Testis (tissue), 5 donors: ENCODE data around the gene ABCA3. TPM values are rescaled to one million over a fixed set of nuclear protein-coding genes. Genes with fewer than 3 reads are reported as not detected.
"Not testable (repeated sequence)": the region's sequence is repeated elsewhere in the genome, so short reads cannot be mapped to it uniquely, and the experiment has no call there.

Experiments used
- DNase-seq: peaks from one replicate; pipeline ENCODE4 v3.0.0-alpha.2; 2019
- H3K27ac ChIP-seq, 2 donors: fragments of 200-600 bp; sonication (generic); one replicate each; pipeline ENCODE4 v1.5.1; 2019
- H3K27me3 ChIP-seq: fragments of 200-600 bp; sonication (generic); one replicate; pipeline ENCODE4 v1.5.1; 2019
- H3K36me3 ChIP-seq: fragments of 200-600 bp; sonication (generic); one replicate; pipeline ENCODE4 v1.5.1; 2017; ENCODE audit warnings: low read depth; ENCODE audit errors: missing control alignments
- H3K4me1 ChIP-seq: fragments of 200-600 bp; sonication (generic); one replicate; pipeline ENCODE4 v1.5.1; 2019
- H3K4me3 ChIP-seq, 2 donors: fragments of 200-600 bp; sonication (generic); one replicate each; pipeline ENCODE4 v1.5.1; 2017 to 2019
- H3K9me3 ChIP-seq: fragments of 200-600 bp; sonication (generic); one replicate; pipeline ENCODE4 v1.5.1; 2017
- POLR2A ChIP-seq: fragments of 450-650 bp; IDR thresholded peaks from one replicate; pipeline ENCODE4 v1.6.1; 2017; ENCODE audit warnings: antibody characterized with exemption, mild to moderate bottlenecking, moderate library complexity
- WGBS, 2 donors: methylation state at CpG; one replicate each; pipeline ENCODE4 v1.1.5; 2018; 5-methylcytosine and 5-hydroxymethylcytosine counted together
- intact Hi-C: fragments of 100-400 bp; cut with DNase I; formaldehyde crosslinking; loops from one replicate; pipeline ENCODE4 v1.15.1; 2023; ENCODE audit warnings: low total_unique reads
- long read RNA-seq, 2 donors: transcript quantifications; one replicate each; lab custom pipeline, GENCODE V29; 2026
- polyA plus RNA-seq: library from polyadenylated mRNA; stranded (reverse); fragments of 350-450 nt; fragmentation: Illumina TruSeq; extraction: RNeasy Lipid Tissue Mini Kit (QIAGEN cat#74804); gene quantifications from one replicate; pipeline ENCODE4 v1.2.3, GENCODE V29; 2014; ENCODE audit warnings: low read depth, low replicate concordance; ENCODE audit not compliant: insufficient read depth
- total RNA-seq, 2 donors: library from RNA; depleted of rRNA; stranded (reverse); fragments of >200 nt; gene quantifications; one replicate each; pipeline ENCODE4 v1.2.3, GENCODE V29; 2016
- TF ChIP-seq, protein P1 (sequence below), 3 experiments: fragments of 450-650 bp in 2 of 3; fragments of 200-600 bp in 1 of 3; sonication (generic) in 1 of 3; IDR thresholded peaks; one replicate each; pipeline ENCODE4 v1.5.1; 2016 to 2019; ENCODE audit warnings: antibody characterized with exemption in 3 of 3, mild to moderate bottlenecking in 2 of 3, moderate library complexity in 1 of 3

ABCA3 gene
- 10 to 100 TPM; 35.1 to 38.1 TPM for total RNA-seq
- 24.5 TPM for polyA plus RNA-seq
- long read RNA-seq, donor 1, partial matches to known transcripts = 20 of 20 reads
- long read RNA-seq, donor 1, other reads (novel, unspliced or antisense) = 0 of 20 reads
- long read RNA-seq, donor 2 = 0 reads

DNA sequence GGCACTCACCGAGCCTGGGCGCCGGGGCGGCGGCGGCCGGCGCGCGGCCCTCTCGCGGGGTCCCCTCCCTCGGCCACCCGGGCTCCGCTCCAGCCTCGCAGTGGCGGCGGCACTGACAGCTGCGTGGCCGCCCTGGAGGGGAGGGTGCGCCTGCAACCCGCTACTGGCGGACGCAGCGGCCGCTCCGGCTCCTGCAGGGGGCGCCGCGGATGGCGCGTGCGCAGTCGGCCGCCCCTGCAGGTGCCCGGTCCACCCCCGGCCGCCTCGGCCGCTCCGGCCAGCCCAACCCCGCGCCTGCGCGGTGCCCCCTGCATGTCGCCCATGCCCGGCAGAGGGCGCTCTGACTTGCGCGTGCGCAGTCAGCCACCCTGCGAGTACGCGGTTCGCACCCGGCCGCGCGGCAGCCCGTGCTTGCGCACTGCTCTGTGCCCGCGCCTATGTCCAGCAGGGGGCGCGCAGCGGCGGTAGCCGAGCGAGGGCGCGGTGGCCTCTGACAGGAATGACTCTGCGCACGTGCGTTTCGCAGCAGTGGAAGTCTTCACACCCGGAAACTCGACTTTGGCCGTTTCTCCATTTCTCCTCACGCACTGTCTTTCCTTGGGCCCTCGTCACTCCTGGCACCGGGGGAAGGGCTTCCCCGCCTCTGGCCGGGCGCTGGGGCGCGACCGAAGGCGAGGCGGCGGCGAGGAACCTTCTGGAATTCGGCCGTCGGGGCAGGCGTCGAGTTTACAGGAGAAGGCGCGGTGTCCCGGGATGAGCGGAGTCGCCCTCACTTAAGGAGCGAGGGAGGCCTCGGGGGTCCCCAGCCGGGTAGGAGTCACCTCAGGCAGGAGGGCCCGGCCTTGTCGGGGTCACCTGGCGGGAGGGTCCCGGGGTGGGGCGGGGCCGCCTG is at the start of gene ABCA3:
TSS of gene ABCA3 (minus strand) at position 165 of the 892 bp plus-strand sequence. CDS start 14,262 bp downstream, outside the sequence.
- WGBS, 2 donors = 13 to 18% methylated on average over 36 to 73 of the region's 110 CpGs
- H3K27me3 ChIP-seq = no peaks in the 10 kb centered on the region

DNA sequence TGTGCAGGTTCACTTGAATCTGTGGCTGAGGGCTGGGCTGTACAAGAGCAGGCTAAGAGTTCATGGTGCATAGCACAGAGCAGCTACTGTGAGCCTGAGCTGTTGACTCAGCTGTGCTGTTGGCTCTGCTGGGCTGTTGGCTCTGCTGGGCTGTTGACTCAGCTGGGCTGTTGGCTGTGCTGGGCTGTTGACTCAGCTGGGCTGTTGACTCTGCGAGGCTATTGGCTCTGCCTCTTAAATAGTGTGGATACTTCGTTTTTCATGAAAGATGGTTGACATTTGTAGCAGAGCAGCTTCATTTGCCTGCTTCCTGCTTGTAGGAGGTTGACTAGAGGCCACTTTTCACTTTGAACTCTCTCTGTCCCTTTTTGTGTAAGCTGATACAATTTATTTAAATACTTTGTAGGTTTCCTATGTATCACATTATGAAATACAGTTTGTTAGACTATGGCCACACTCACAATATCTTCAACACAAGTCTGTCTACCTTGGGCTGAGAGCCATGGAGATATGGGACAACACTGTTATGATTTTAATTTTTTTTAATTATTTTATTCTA is 48.4 kb upstream of the ABCA3 start:
- intact Hi-C loops = no loop called here
- H3K9me3 ChIP-seq = no peaks in the 10 kb centered on the region
- no peaks in the 10 kb centered on the region for H3K27me3 ChIP-seq
- no peaks in the 10 kb centered on the region for H3K36me3 ChIP-seq
- 40 to 52% methylated on average over 2 of the region's 2 CpGs for WGBS, 2 donors
- no peak for DNase-seq
- no peak overlapping the region for H3K4me3 ChIP-seq
- TF ChIP-seq, protein P1, sequence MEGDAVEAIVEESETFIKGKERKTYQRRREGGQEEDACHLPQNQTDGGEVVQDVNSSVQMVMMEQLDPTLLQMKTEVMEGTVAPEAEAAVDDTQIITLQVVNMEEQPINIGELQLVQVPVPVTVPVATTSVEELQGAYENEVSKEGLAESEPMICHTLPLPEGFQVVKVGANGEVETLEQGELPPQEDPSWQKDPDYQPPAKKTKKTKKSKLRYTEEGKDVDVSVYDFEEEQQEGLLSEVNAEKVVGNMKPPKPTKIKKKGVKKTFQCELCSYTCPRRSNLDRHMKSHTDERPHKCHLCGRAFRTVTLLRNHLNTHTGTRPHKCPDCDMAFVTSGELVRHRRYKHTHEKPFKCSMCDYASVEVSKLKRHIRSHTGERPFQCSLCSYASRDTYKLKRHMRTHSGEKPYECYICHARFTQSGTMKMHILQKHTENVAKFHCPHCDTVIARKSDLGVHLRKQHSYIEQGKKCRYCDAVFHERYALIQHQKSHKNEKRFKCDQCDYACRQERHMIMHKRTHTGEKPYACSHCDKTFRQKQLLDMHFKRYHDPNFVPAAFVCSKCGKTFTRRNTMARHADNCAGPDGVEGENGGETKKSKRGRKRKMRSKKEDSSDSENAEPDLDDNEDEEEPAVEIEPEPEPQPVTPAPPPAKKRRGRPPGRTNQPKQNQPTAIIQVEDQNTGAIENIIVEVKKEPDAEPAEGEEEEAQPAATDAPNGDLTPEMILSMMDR (IDR thresholded peaks at IDR 0.05) = no peak
- TF ChIP-seq POLR2A = no peak
- H3K4me1 ChIP-seq = no peaks in the 10 kb centered on the region
- H3K27ac ChIP-seq = no peak overlapping the region

More for the DNA sequence above, at the start of gene ABCA3:
- no peaks in the 10 kb centered on the region for H3K4me1 ChIP-seq
- peak within 1 kb of the TSS; percentile 65 to 76 for H3K27ac ChIP-seq
- H3K9me3 ChIP-seq = no peaks in the 10 kb centered on the region
- TF ChIP-seq POLR2A = no peak
- TF ChIP-seq, protein P1 (IDR thresholded peaks at IDR 0.05) = peak; percentile 100
- H3K4me3 ChIP-seq = peak within 1 kb of the TSS; percentile 70 to 79
- DNase-seq = peak; percentile 94
- intact Hi-C loops = no loop called here
- H3K36me3 ChIP-seq = no peaks in the 10 kb centered on the region

DNA sequence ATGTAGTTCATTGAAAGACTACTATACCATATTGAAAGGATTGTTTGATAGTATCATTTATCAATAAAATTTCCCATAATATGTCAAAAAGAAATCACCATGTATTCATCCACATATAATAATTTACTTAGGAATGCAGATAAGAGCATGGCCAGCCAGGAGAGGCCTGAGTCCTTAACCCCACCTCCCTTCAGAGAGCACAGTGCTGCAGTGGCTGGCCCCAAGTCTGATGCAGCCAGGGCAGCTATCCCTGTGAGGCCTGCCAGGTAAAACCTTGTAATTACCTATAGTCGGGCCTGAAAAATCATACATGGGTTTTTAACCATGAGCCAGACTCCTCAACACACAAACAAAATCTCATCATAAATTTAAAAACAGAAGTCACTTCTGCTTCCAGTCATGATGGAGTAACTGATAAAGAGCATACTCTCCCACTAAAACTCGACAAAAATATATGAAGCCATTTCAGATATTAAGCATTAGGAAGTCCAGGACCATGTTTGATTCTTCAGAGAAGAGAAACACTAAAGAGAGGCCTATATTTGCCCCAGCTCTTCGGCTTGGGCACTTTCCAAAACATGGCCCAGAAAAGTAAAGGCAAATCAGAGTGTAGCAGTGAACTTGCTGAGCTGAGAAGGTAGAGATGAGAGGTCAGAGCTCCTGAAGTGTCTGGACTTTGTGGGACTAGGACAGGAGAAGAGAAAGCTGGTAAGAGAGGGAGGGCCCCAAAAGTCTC is 47.8 kb upstream of the ABCA3 start:
- no peak overlapping the region for H3K27ac ChIP-seq
- intact Hi-C loops = no loop called here
- H3K27me3 ChIP-seq = no peaks in the 10 kb centered on the region
- no peaks in the 10 kb centered on the region for H3K36me3 ChIP-seq
- no peaks in the 10 kb centered on the region for H3K4me1 ChIP-seq
- no peak overlapping the region for H3K4me3 ChIP-seq
- WGBS, 2 donors = 84 to 96% methylated on average over 3 of the region's 3 CpGs
- DNase-seq = no peak
- H3K9me3 ChIP-seq = no peaks in the 10 kb centered on the region
- no peak for TF ChIP-seq POLR2A
- TF ChIP-seq, protein P1 (IDR thresholded peaks at IDR 0.05) = no peak

DNA sequence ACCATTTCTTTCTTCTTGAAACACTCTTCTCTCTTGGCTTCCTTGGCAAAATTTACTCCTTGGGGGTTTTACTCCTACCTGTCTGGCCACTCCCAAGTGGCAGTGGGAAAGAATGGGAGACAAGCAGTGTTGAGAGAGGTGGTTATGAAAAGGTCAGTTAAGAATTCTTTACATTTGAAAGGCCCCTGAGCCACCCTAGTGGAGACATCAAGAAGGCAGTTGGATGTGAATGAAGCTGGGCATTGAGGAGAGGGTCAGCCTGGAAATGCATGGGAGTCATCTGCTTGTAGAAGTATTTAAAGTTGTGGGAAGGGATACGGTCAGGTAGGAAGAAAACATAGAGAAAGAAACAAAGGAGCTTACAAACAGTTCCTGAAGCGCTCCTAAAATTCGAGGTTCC is 46.5 kb upstream of the ABCA3 start:
- Histone ChIP-seq H3K9me3 (no peaks in the 10 kb centered on the region), H3K27me3 (no peaks in the 10 kb centered on the region), H3K36me3 (no peaks in the 10 kb centered on the region), H3K27ac (no peak overlapping the region), H3K4me3 (no peak overlapping the region), H3K4me1 (no peaks in the 10 kb centered on the region)
- TF ChIP-seq POLR2A = no peak
- TF ChIP-seq, protein P1 (IDR thresholded peaks at IDR 0.05) = peak in 2 of 3 experiments; percentile 19 to 28
- 79 to 83% methylated on average over 3 of the region's 3 CpGs for WGBS, 2 donors
- intact Hi-C loops = no loop called here
- no peak for DNase-seq

DNA sequence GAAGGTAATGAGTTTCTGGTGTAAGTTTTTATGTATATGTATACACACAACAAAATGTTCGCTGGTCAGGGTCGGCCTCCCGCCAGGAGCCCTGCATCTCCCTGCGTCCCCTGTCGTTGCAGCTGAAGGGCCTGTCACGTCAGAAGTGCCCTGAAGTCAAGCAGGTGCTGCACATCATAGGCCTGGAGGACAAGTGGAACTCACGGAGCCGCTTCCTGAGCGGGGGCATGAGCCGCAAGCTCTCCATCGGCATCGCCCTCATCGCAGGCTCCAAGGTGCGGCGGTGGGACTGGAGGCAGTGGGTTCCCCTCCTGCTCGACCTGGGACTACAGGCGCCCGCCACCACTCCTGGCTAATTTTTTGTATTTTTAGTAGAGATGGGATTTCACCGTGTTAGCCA is 45.5 kb upstream of the ABCA3 start:
- 85 to 92% methylated on average over 16 to 19 of the region's 19 CpGs for WGBS, 2 donors
- DNase-seq, intact Hi-C loops, H3K27me3 ChIP-seq, H3K9me3 ChIP-seq, H3K27ac ChIP-seq, H3K4me1 ChIP-seq, H3K4me3 ChIP-seq, H3K36me3 ChIP-seq: not testable (repeated sequence)
